Measurements from ENCODE around the gene MDN1. TPM values are rescaled to one million over a fixed set of nuclear protein-coding genes. Genes with fewer than 3 reads are reported as not detected.

MDN1 gene
- total and polyA plus RNA-seq, 2 of the 8 experiments (the other 6 are each of a cell fraction or from before 2014, with no cell fraction given): 53.5 to 179 TPM

- Histone ChIP-seq H3K79me1 (ENCODE audit: low read depth, low read length) (no peaks in the 10 kb centered on the region), H3K27ac (ENCODE audit: low read depth, low read length) (no peak overlapping the region), H4K91ac (replicated peaks; ENCODE audit: insufficient read length, low read length) (no peak overlapping the region), H2BK12ac (ENCODE audit: low read depth, low read length) (no peak overlapping the region), H2BK5ac (ENCODE audit: low read depth, low read length) (no peak overlapping the region), H3K4me3 (ENCODE audit: extremely low read depth in 1 of 4, insufficient read depth in 2 of 4, low read depth in 3 of 4, low read length in 4 of 4) (no peak overlapping the region), H3K9ac (replicated peaks in 1 of 4; ENCODE audit: extremely low read depth in 1 of 4, low read depth in 3 of 4, low read length in 3 of 4) (no peak overlapping the region), H3K14ac (ENCODE audit: insufficient read length) (no peak overlapping the region), H3K9me3 (ENCODE audit: insufficient read depth in 2 of 2, low read depth in 1 of 2, low read length in 1 of 2) (no peaks in the 10 kb centered on the region), H2BK20ac (ENCODE audit: low read length) (no peak overlapping the region), H2BK120ac (replicated peaks; ENCODE audit: low read depth, low read length) (no peak overlapping the region), H4K20me1 (replicated peaks in 1 of 2; ENCODE audit: control insufficient read depth in 1 of 2, insufficient read depth in 2 of 2, low read length in 2 of 2) (peaks cover 0 to 3% of the 10 kb centered on the region in 2 experiments), H4K5ac (ENCODE audit: insufficient read length, low read depth, low read length) (no peak overlapping the region), H2AFZ (ENCODE audit: low read length) (no peak overlapping the region), H3K23ac (ENCODE audit: insufficient read length) (no peak overlapping the region), H3K79me2 (ENCODE audit: control insufficient read depth in 1 of 2, insufficient read depth in 2 of 2, low read length in 2 of 2) (no peaks in the 10 kb centered on the region), H3K56ac (replicated peaks; ENCODE audit: insufficient read length, low read depth, low read length) (no peak overlapping the region), H3K4me2 (ENCODE audit: insufficient read depth in 1 of 2, low read depth in 2 of 2, low read length in 2 of 2) (no peak overlapping the region), H2BK15ac (ENCODE audit: low read length) (no peak overlapping the region), H2AK5ac (ENCODE audit: low read depth, low read length) (no peak overlapping the region), H3K4ac (replicated peaks; ENCODE audit: insufficient read length, low read depth, low read length) (no peak overlapping the region), H3K4me1 (replicated peaks in 1 of 4; ENCODE audit: control insufficient read depth in 3 of 4, insufficient read depth in 4 of 4, low read length in 3 of 4) (peaks cover 0 to 3% (median 0%) of the 10 kb centered on the region in 4 experiments; a peak in 2 of 7 replicates), H4K8ac (ENCODE audit: extremely low read depth, insufficient read depth, low read length) (no peak overlapping the region), H3K36me3 (ENCODE audit: control insufficient read depth in 2 of 4, insufficient read depth in 4 of 4, low read length in 3 of 4) (peaks cover 13 to 81% (median 47%) of the 10 kb centered on the region in 4 experiments), H3K18ac (ENCODE audit: extremely low read depth, low read length) (no peak overlapping the region), H3K27me3 (replicated peaks in 1 of 4; ENCODE audit: control insufficient read depth in 3 of 4, extremely low read depth in 1 of 4, insufficient read depth in 3 of 4, low read length in 3 of 4) (no peaks in the 10 kb centered on the region), H3K23me2 (ENCODE audit: low read depth, low read length) (no peaks in the 10 kb centered on the region)
- FAIRE-seq (no peak), DNase-seq (ENCODE audit: low read depth in 1 of 2, low spot score in 2 of 2) (no peak)
- ChIA-PET POLR2A (ENCODE audit: partially characterized antibody) (interaction anchor here (1.2 kb wide), 1 partner anchor 43 kb away, joined by 4 read pairs; no protein-coding TSS in a partner anchor), CTCF (ENCODE audit: partially characterized antibody) (interaction anchor here (0.7 to 1.3 kb wide), 3 partner anchors 15 to 716 kb away, joined by 3 to 6 read pairs (median 3); no protein-coding TSS in a partner anchor)
- WGBS, 2 experiments (ENCODE audit: extremely low coverage in 1 of 2, insufficient coverage in 1 of 2, insufficient read length in 1 of 2, insufficient replicate concordance in 2 of 2, low coverage in 1 of 2, low lambda C conversion rate in 2 of 2, missing lambda C conversion rate in 1 of 2): 91% methylated on average over 2 of the region's 2 CpGs; no CpG with 5 or more reads in 1 of the 2 experiments
- no peak for TF ChIP-seq KDM1A (IDR thresholded peaks at IDR 0.05; ENCODE audit: borderline replicate concordance, low read length)
- TF ChIP-seq BRCA1 (IDR thresholded peaks at IDR 0.05; ENCODE audit: low read depth, low read length): no peak
- no peak for TF ChIP-seq HDAC6 (IDR thresholded peaks at IDR 0.05; ENCODE audit: low read depth, low read length)
- no peak for TF ChIP-seq RFX5 (IDR thresholded peaks at IDR 0.05; ENCODE audit: borderline replicate concordance, low read depth, low read length)
- TF ChIP-seq ATF2 (IDR thresholded peaks at IDR 0.05; ENCODE audit: low read length): no peak
- TF ChIP-seq TEAD4 (IDR thresholded peaks at IDR 0.05; ENCODE audit: low read depth, low read length): no peak
- no peak for TF ChIP-seq TAF7 (optimal IDR thresholded peaks at IDR 0.05; ENCODE audit: borderline replicate concordance, low read depth, low read length)
- no peak for TF ChIP-seq ATF3 (IDR thresholded peaks at IDR 0.05; ENCODE audit: insufficient read depth, low read depth, low read length)
- no peak for TF ChIP-seq CBX8 (IDR thresholded peaks at IDR 0.05; ENCODE audit: borderline replicate concordance, low read depth, low read length)
- TF ChIP-seq RBBP5 (IDR thresholded peaks at IDR 0.05; ENCODE audit: borderline replicate concordance, low read depth, low read length): no peak
- TF ChIP-seq EZH2 (IDR thresholded peaks at IDR 0.05; ENCODE audit: low read depth, low read length, severe bottlenecking): no peak
Measured at GRCh38 chr6:89777455-89777854, 42.1 kb downstream of the MDN1 start.
